ENCODE data around the gene TFF1.

TFF1 gene

GRCh38 chr21:42397746-42398394, 31.5 kb upstream of the TFF1 start:
- no peak for DNase-seq

GRCh38 chr21:42396799-42397745, 30.7 kb upstream of the TFF1 start:
- DNase-seq = no peak

GRCh38 chr21:42395905-42396651, 29.7 kb upstream of the TFF1 start, which contains the start of gene TMPRSS3:
Gene TMPRSS3, minus strand, starts transcription at chr21:42396052. Its CDS starts 635 bp downstream, at chr21:42395417.
- DNase-seq = no peak

- no peak for DNase-seq
These were observed 29.0 kb upstream of the TFF1 start for GRCh38 chr21:42395302-42395701.

GRCh38 chr21:42393443-42393950, 27.2 kb upstream of the TFF1 start:
- no peak for DNase-seq

- DNase-seq = no peak
These were observed 26.6 kb upstream of the TFF1 start for GRCh38 chr21:42392731-42393442.

GRCh38 chr21:42391297-42391696, 25.0 kb upstream of the TFF1 start:
- no peak for DNase-seq

GRCh38 chr21:42390696-42391095, 24.4 kb upstream of the TFF1 start:
- no peak for DNase-seq

- no peak for DNase-seq
These were observed 23.9 kb upstream of the TFF1 start for GRCh38 chr21:42390193-42390592.

- DNase-seq = no peak
These were observed 23.1 kb upstream of the TFF1 start for GRCh38 chr21:42389449-42389835.

GRCh38 chr21:42388740-42389448, 22.6 kb upstream of the TFF1 start:
- no peak for DNase-seq

- no peak for DNase-seq
These were observed 21.6 kb upstream of the TFF1 start for GRCh38 chr21:42387843-42388340.

GRCh38 chr21:42387164-42387563, 20.8 kb upstream of the TFF1 start:
- DNase-seq = no peak

- DNase-seq = no peak
These were observed 19.8 kb upstream of the TFF1 start for GRCh38 chr21:42386034-42386591.

- no peak for DNase-seq
These were observed 19.3 kb upstream of the TFF1 start for GRCh38 chr21:42385619-42386018.

- DNase-seq = no peak
These were observed 18.7 kb upstream of the TFF1 start for GRCh38 chr21:42384989-42385388.

- DNase-seq = no peak
These were observed 18.0 kb upstream of the TFF1 start for GRCh38 chr21:42384156-42384945.

GRCh38 chr21:42383331-42383730, 17.0 kb upstream of the TFF1 start:
- DNase-seq = no peak

GRCh38 chr21:42382915-42383314, 16.6 kb upstream of the TFF1 start:
- no peak for DNase-seq

GRCh38 chr21:42381347-42381984, 15.1 kb upstream of the TFF1 start:
- DNase-seq = no peak

Measured in T1000 (cell line).